HT1080 (cell line): ENCODE results near the gene RPS6KA2. TPM values are rescaled to one million over a fixed set of nuclear protein-coding genes. Genes with fewer than 3 reads are reported as not detected.
A peak's percentile ranks its signal among the peaks of the same experiment; 100 is the strongest.
"Not testable (repeated sequence)": the region's sequence is repeated elsewhere in the genome, so short reads cannot be mapped to it uniquely, and the experiment has no call there.

Experiments
- DNase-seq: peaks from one replicate; pipeline ENCODE4 v3.0.0-alpha.2; 2015; ENCODE audit warnings: low read depth
- total RNA-seq: library from RNA; depleted of rRNA; stranded (reverse); fragments of >200 nt; shearing (Covaris generic); gene quantifications from 2 replicates; pipeline ENCODE4 v1.2.3, GENCODE V29; 2014

Gene RPS6KA2
- total RNA-seq, 1 experiment from 2014 or later, result 3.2 TPM

DNA sequence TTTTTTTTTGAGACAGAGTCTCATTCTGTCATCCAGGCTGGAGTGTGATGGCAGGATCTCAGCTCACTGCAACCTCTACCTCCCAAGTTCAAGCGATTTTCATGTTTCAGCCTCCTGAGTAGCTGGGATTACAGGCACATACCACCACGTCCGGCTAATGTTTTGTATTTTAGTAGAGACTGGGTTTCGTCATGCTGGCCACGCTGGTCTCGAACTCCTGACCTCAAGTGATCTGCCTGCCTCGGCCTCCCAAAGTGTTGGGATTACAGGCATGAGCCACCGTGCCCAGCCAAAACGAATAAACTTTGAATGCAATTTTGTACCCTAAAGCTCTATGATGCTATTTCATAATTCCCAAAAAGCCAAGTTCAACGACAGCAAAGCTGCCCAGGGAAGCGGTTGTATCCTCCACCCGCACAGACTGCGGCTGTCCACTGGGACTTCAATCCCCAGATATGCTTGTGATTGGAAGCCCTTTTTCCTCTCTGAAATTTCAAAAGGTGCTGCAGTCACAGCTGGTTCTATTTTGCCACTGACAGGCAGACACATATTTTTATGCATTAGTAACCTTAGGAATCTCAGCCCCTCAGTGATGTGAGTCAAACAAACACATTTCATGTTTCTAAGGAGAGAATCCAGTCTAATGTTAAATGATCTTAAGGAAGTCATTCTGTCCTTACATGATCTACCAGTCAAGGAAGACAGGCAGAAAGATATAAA is 31.8 kb downstream of the RPS6KA2 start:
- DNase-seq, result no peak

GRCh38 chr6:166592821-166593220 is 34.2 kb downstream of the RPS6KA2 start:
- DNase-seq, result no peak

GRCh38 chr6:166591961-166592520 is 35.0 kb downstream of the RPS6KA2 start:
- no peak for DNase-seq

- no peak for DNase-seq
Observed at GRCh38 chr6:166591026-166591425, 36.0 kb downstream of the RPS6KA2 start.

- no peak for DNase-seq
Observed at GRCh38 chr6:166589786-166590574, 37.1 kb downstream of the RPS6KA2 start.

DNA sequence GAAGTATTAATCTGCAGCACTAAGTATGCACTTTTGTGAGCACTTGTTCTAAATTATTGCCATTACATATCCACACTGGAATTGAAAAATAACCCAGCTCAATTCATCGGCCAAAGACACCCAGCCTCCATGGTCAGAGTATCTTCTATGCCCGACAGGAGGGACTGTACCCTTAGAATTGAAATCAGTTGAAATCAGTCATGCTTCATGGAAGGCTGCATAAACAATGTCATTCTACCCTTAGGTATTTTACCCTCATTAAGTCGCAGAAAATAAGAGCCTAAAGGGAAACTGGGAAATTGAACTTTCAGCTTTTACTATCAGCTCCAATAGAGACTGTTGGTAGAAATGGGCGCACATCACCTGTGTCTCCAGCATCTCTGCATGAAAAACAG is 37.7 kb downstream of the RPS6KA2 start:
- DNase-seq, result no peak

DNA sequence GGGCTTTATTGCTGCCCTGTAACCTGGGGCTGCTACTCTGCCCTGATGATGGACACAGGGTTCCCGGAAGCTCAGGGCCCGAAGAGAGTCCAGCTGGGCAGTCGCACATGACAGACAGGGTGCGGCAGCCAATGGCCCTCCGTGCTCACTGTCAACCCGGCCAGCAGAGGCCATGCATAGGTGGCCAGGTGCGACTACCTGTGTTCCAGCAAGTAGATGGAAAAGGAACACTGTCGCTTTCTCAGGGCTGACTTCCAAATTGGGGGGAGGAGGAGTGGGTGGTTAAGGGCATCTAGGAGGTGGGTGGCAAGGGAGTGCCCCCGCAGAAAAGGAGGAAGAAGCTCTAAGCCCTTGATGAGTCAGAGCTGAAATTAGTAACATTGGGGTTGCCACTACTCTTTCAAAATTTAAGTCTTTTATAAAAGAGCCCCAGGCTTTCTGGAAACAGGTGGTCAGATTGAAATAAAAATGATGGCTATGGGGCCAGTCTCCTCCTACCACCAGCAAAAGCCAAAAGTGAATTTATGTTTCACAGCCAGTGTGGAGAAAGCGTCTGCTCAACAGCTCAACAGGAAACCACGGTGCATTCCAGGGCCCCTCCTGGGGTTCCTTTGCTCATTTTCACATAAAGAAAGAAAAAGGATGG is 38.2 kb downstream of the RPS6KA2 start:
- DNase-seq, result peak; percentile 57

- no peak for DNase-seq
Observed at GRCh38 chr6:166587631-166588413, 39.2 kb downstream of the RPS6KA2 start.

GRCh38 chr6:166586424-166587156 is 40.5 kb downstream of the RPS6KA2 start, which contains the start of gene RAMACL:
Gene RAMACL (minus strand): TSS chr6:166586678. CDS start chr6:166586477, 201 bp downstream.
- no peak for DNase-seq

GRCh38 chr6:166584853-166585429 is 42.1 kb downstream of the RPS6KA2 start:
- no peak for DNase-seq

GRCh38 chr6:166584155-166584554 is 42.9 kb downstream of the RPS6KA2 start:
- DNase-seq, result no peak

DNA sequence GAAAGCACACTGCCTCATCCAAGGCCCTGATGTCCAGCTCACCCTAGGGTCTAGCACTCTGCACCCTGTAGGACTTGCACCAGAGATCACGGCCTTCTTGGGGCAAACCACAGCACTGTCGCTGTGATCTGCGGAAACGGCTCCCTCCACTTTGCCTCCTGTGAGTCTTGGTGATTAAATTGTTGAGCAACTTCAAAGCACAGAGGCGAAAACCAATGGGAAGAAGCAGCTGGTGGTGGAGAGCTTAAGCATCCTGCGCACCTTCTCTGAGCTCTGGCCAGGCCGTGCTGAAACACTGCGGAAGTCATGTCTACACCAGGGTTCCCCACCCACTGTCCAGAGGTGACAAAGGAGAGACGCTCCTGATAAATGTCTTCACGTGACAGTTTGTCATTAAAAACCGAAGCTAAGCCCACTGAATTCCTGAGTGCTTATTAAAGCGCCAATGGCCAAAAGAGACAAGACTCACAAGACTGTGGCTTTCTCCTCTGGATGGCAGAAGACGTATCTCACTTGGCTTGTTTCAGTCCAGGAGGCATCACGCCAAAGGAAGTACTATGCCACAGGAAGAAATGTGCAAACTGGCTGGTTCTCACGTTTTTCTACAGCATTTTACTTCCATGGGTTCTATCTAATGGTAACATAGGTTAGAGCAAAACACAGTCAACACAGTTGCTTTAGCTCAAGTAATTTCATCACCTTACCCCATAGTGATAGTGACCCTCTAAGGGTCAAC is 43.7 kb downstream of the RPS6KA2 start:
- DNase-seq, result no peak

DNA sequence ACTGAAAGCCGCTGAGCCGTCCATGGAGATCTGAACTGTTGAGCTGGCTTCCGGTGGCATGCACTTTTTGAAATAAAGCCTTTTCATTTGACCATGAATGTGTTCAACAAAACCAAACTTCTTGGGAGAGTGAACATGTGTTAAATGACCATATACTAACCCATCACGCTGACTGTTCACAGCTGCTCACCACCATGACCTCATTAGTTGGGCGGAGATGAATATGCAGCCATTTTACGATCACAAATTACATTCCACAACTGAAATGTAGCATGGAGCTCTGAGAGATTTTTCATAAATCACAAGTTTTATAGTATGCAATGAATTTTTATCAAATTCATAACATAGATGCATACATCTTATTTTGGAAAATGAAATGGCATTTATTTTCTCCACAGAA is 44.8 kb downstream of the RPS6KA2 start:
- DNase-seq, result no peak

- not testable (repeated sequence) for DNase-seq
Observed at GRCh38 chr6:166581801-166582200, 45.2 kb downstream of the RPS6KA2 start.

DNA sequence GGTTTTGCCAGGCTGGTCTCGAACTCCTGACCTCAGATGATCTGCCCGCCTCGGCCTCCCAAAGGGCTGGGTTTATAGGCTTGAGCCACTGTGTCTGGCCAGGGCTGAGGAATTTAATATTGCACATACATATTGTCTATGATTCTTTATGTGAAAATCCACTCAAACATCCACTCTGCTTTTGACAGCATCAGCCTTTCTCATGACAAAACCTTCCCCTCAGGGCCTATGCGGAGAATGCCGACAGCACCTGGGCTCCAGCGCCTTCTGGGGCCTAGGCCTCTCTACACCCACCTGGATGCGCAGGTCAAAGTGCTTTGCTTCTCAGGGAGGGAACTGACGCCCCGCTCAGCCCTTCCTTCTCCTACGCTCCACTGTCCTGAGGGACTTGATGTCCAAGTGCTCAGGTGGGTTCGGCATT is 46.0 kb downstream of the RPS6KA2 start:
- no peak for DNase-seq

- no peak for DNase-seq
Observed at GRCh38 chr6:166580076-166581050, 46.7 kb downstream of the RPS6KA2 start.

GRCh38 chr6:166579237-166579850 is 47.7 kb downstream of the RPS6KA2 start:
- DNase-seq, result no peak
